Activated CD4-positive, alpha-beta T cell treated with anti-CD3 and anti-CD28 coated beads for 4 hours (primary cell): ENCODE results near the gene ACP7.
"Not testable (repeated sequence)": the region's sequence is repeated elsewhere in the genome, so short reads cannot be mapped to it uniquely, and the experiment has no call there.

Experiments used
- DNase-seq, 2 donors: peaks; one replicate each; pipeline ENCODE4 v3.0.0-alpha.2; 2020

The ACP7 gene, protein sequence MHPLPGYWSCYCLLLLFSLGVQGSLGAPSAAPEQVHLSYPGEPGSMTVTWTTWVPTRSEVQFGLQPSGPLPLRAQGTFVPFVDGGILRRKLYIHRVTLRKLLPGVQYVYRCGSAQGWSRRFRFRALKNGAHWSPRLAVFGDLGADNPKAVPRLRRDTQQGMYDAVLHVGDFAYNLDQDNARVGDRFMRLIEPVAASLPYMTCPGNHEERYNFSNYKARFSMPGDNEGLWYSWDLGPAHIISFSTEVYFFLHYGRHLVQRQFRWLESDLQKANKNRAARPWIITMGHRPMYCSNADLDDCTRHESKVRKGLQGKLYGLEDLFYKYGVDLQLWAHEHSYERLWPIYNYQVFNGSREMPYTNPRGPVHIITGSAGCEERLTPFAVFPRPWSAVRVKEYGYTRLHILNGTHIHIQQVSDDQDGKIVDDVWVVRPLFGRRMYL

DNA sequence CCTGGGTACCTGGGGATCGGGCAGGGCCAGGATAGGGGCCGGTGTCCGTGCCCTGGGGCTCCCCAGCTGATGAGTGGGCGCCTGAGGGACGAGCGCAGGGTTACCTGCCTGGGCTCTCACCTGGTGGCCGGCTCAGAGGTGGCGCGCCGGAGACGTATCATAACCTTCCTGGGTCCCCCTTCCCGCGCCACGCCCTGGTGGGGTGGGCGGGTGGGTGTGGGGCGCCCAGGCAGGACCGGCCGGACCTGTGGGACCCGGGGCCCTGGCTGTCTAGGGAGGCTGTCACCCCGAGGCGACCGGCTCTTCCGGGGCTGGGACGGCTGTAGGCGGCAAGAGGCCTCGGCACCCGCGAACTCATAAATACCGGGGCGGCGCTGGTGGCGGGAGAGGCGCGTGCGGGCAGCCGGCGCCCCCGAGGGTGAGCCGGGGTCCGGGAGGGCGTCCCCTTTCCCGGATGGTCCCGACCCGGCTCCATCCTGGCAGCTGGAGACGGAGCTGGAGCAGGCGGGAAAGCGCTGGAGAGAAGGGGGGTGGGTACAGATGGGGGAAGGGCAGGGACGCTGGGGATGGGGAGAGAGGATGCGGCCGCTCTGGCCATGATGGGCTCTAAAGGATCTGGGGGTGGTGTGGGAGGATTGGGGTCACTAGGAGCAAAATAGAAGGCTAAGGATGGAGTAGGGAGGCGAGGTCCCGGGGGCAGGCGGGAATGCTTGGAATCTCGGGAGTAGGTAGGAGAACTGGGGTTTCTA lies at the start of gene ACP7:
ACP7 (plus strand) TSS at position 386 of the 749 bp plus-strand sequence. CDS start 902 bp downstream, outside the sequence.
- DNase-seq: peak; percentile 20 to 22

- DNase-seq: no peak
These were observed 47.6 kb upstream of the ACP7 start for GRCh38 chr19:39036581-39036980.

DNA sequence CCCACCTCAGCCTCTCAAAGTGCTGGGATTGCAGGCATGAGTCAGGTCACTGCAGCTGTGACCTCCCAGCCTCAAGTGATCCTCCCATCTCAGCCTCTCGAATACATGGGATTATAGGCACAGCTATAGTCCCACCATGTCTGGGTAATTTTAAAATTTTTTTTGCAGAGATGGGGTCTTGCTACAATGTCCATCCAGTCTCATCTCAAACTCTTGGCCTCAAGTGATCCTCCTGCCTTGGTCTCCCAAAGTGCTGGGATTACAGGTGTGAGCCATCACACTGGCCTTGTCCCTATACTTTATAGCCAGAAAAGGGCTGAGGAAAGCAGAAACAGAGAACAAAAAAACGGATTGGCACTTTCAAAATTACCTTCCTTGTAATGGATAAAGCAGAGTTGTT lies 47.0 kb upstream of the ACP7 start:
- no peak for DNase-seq

DNA sequence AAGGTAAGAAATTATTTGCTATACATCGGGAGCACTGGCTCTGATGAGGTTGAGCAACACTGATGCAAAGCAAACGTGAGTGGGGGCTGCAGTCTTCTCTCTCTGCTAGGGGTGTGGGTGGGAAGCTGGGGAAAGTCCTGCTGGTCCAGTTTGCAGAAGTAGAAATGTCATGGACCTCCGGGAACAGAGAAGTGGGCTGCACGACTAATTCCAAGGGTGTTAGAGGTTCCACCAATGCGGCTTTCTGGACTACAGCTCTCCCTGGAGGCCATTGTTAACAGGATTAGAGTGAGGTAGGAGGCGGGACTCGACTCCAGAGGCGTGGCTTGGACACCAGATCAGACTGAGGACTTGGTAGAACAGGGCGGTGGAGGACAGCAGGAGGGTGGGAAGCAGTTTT lies 46.1 kb upstream of the ACP7 start:
- no peak for DNase-seq

DNA sequence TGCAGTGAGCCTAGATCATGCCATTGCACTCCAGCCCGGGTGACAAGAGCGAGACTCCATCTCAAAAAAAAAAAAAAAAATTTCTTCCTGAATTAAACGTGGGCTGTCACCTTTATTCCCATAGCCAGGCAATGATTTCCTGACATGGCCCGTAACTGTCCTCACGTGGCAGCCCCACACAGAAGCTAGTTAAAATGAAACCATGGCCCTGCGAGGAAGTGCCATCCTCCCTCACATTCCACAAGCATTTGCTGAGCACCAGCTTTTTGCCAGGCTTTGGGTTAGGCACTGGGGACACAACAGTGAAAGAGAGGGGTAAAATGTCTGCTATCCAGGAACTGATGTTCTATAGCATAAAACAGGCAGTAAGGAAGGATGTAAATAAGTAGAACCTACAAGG lies 38.7 kb upstream of the ACP7 start:
- DNase-seq: no peak

- no peak for DNase-seq
These were observed 37.9 kb upstream of the ACP7 start for GRCh38 chr19:39046037-39046821.

DNA sequence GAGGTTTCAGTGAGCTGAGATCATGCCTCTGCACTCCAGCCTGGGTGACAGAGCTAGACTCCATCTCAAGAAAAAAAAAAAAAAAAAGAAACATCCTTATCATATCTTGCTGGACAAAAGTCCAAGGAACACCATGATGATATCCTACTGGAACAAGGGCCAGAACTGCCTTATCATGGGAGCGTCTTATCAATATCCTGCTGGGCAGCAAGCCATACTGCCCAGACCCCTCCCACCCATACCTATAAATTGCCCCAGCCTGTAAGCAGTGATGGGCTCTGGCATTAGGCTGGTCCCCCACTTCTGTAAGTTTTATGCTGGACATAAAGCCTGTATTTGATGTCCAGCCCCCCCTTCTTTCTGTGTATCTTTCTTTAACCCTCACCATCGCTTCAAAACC lies 37.1 kb upstream of the ACP7 start:
- DNase-seq: no peak

DNA sequence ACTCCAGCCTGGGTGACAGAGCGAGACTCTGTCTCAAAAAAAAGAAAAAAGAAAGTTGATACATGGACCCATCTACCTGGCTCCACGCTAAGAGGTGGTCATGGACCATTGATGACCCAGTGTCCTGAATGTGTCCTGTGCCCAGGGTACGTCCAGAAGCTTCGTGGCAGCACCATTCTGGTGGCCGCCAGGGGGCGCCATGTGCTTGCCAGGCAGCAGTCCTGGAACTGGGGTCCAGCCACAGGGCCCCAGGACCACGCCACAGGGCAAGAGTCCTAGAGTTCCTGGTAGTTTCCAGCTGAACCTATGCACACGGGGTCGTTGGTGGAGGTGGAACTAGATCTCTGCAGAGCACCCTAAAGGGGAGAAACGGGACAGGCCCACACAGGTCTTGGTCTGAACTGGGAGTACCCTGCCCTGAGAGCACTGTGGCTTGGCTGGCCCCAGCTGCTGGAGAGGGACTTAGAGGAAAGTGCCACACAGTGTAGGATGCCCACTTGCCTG lies 31.9 kb upstream of the ACP7 start:
- DNase-seq: peak; percentile 66 to 68

- DNase-seq: no peak
These were observed 31.3 kb upstream of the ACP7 start for GRCh38 chr19:39052846-39053245.

GRCh38 chr19:39053276-39054090 lies 30.7 kb upstream of the ACP7 start:
- DNase-seq: no peak

DNA sequence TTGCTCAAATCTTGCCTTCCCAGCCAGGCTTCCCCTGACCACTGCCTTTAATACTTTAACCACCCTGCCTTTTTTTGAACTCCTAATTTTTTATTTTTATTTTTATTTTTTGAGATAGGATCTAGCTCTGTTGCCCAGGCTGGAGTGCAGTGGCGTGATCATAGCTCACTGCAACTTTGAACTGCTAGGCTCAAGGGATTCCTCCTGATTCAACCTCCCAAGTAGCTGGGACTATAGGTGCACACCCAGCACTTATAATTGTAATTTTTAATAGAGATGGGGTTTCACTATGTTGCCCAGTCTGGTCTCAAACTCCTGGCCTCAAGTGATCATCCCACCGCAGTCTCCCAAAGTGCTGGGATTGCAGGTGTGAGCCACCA lies 30.1 kb upstream of the ACP7 start:
- DNase-seq: no peak

DNA sequence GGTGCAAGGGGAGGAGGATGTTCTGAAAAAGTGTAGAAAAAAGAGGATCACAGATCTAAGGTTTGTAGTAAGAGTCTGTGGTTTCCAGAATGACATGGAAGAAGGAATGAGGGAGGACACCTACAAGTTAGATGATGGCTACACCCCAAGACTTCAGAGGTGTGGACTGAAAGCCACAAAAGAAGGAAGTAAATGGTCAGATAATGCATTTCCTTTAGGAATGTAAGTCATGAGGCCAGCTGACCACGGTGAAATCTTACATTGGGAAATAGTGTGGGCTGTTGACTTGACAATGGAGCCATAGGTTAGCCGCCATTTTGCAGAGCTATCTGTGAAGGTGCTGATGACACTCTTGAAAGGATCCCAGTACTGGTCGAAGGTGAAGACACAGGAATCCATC lies 26.6 kb upstream of the ACP7 start:
- DNase-seq: no peak

- DNase-seq: no peak
These were observed 24.9 kb upstream of the ACP7 start for GRCh38 chr19:39059302-39059701.

DNA sequence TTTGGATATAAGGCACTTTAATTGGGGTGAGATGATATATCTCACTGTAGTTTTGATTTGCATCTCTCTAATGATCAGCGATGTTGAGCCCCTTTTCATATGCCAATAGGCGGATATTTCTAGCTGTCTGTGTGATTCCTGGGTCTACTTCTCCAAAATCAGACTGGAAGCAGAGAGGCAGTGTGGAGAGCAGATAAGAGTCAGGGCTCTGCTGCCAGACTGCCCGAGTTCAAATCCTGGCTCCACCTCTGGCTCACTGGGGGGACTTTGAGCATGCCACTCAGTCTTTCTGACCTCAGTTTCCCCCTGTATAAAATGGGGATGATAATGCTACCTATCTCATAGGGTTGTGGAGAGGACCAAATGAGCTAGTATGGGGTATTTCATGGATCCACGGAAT lies 24.0 kb upstream of the ACP7 start:
- no peak for DNase-seq

- DNase-seq: no peak
These were observed 19.8 kb upstream of the ACP7 start for GRCh38 chr19:39064405-39064804.

DNA sequence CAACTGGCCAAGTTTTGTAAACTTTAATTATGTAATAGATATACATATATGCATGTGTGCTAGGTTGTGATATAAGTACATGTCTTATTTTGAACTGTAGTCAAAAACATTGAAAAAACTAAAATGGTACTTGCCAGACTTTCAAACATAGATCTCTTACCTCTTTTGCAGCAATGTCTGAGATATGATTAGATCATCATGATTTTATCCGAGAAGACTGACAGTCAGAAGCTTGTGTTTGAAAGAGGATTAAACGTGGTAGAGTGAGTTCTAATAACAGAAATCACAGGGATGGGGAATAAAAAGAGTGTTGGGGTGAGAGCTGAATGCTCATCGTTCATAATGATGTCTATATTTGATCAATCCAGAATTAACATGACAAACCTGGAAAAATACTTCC lies 18.2 kb upstream of the ACP7 start:
- no peak for DNase-seq

GRCh38 chr19:39067104-39067503 lies 17.1 kb upstream of the ACP7 start:
- no peak for DNase-seq

DNA sequence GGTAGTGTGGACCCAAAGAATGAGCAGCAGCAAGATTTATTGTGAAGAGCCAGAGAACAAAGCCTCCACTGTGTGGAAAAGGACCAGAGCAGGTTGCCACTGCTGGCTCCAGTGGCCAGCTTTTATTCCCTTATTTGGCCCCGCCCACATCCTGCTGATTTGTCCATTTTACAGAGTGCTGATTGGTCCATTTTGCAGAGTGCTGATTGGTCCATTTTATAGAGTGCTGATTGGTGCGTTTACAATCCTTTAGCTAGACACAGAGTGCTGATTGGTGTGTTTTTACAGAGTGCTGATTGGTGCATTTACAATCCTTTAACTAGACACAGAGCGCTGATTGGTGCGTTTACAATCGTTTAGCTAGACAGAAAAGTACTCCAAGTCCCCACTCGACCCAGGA lies 15.9 kb upstream of the ACP7 start:
- not testable (repeated sequence) for DNase-seq

GRCh38 chr19:39070888-39071287 lies 13.3 kb upstream of the ACP7 start:
- no peak for DNase-seq

- DNase-seq: no peak
These were observed 9.9 kb upstream of the ACP7 start for GRCh38 chr19:39074205-39074692.

GRCh38 chr19:39074942-39075341 lies 9.2 kb upstream of the ACP7 start:
- no peak for DNase-seq

GRCh38 chr19:39077323-39077722 lies 6.8 kb upstream of the ACP7 start:
- DNase-seq: no peak
